Body of pancreas (tissue), 4 donors: ENCODE results near the gene FAM83G.

Experiments
- CTCF ChIP-seq, 7 experiments: fragments of 450-650 bp in 4 of 7; fragments of 200-600 bp in 3 of 7; sonication (generic) in 3 of 7; IDR thresholded peaks; one replicate each; pipeline ENCODE4 v1.5.1; 2016 to 2019; ENCODE audit warnings: antibody characterized with exemption in 7 of 7
- POLR2A ChIP-seq, 3 donors: fragments of 450-650 bp; IDR thresholded peaks; one replicate each; pipeline ENCODE4 v1.6.1; 2016; ENCODE audit warnings: antibody characterized with exemption in 3 of 3, mild to moderate bottlenecking in 2 of 3

- TF ChIP-seq CTCF (IDR thresholded peaks at IDR 0.05) (no peak), POLR2A (IDR thresholded peaks at IDR 0.05) (no peak)
These were observed 41.2 kb downstream of the FAM83G start for GRCh38 chr17:18963126-18964017.
